ENCODE data around the gene FUT2.

The FUT2 gene

GRCh38 chr19:48665786-48666185 lies 30.0 kb upstream of the FUT2 start:
- TF ChIP-seq FOXM1 (IDR thresholded peaks at IDR 0.05; ENCODE audit: borderline replicate concordance, low read depth) (no peak), CREB1 (IDR thresholded peaks at IDR 0.05; ENCODE audit: low read depth) (no peak), TAF1 (IDR thresholded peaks at IDR 0.05; ENCODE audit: low read depth) (no peak)

GRCh38 chr19:48668332-48668731 lies 27.4 kb upstream of the FUT2 start:
- TF ChIP-seq TEAD4 (IDR thresholded peaks at IDR 0.05) (no peak), MAX (IDR thresholded peaks at IDR 0.05) (no peak), EP300 (IDR thresholded peaks at IDR 0.05; ENCODE audit: borderline replicate concordance) (no peak), REST (IDR thresholded peaks at IDR 0.05; ENCODE audit: low read depth) (no peak), TCF12 (IDR thresholded peaks at IDR 0.05; ENCODE audit: low read depth) (no peak), NFIC (IDR thresholded peaks at IDR 0.05) (no peak), USF1 (IDR thresholded peaks at IDR 0.05) (no peak)

- TF ChIP-seq MAX (IDR thresholded peaks at IDR 0.05) (no peak), CEBPB (IDR thresholded peaks at IDR 0.05) (no peak)
These were observed 27.0 kb upstream of the FUT2 start for GRCh38 chr19:48668761-48669160.

GRCh38 chr19:48669903-48670668 lies 25.7 kb upstream of the FUT2 start:
- TF ChIP-seq CREB1 (IDR thresholded peaks at IDR 0.05; ENCODE audit: low read depth) = no peak
- TF ChIP-seq ZBTB7A (IDR thresholded peaks at IDR 0.05; ENCODE audit: low read depth) = no peak
- no peak for TF ChIP-seq REST (IDR thresholded peaks at IDR 0.05; ENCODE audit: low read depth)
- TF ChIP-seq TAF1 (IDR thresholded peaks at IDR 0.05; ENCODE audit: low read depth) = no peak

- TF ChIP-seq CREB1 (IDR thresholded peaks at IDR 0.05; ENCODE audit: low read depth) (no peak), USF1 (IDR thresholded peaks at IDR 0.05) (no peak), TEAD4 (IDR thresholded peaks at IDR 0.05) (no peak), ZBTB7A (IDR thresholded peaks at IDR 0.05; ENCODE audit: low read depth) (no peak), CEBPB (IDR thresholded peaks at IDR 0.05) (no peak), MAX (IDR thresholded peaks at IDR 0.05) (no peak), TAF1 (IDR thresholded peaks at IDR 0.05; ENCODE audit: low read depth) (no peak), EP300 (IDR thresholded peaks at IDR 0.05; ENCODE audit: borderline replicate concordance) (no peak), RAD21 (IDR thresholded peaks at IDR 0.05; ENCODE audit: low read depth) (no peak)
These were observed 24.9 kb upstream of the FUT2 start for GRCh38 chr19:48670699-48671445.

- no peak for TF ChIP-seq USF1 (IDR thresholded peaks at IDR 0.05)
These were observed 24.2 kb upstream of the FUT2 start for GRCh38 chr19:48671446-48671995.
